Renal cortical epithelial cell (primary cell): Measurements from ENCODE around the gene ARFGAP3. TPM values are rescaled to one million over a fixed set of nuclear protein-coding genes. Genes with fewer than 3 reads are reported as not detected.
"Not testable (repeated sequence)": the region's sequence is repeated elsewhere in the genome, so short reads cannot be mapped to it uniquely, and the experiment has no call there.

ENCODE experiments used
- DNase-seq: peaks from one replicate; pipeline ENCODE4 v3.0.0-alpha.2; 2011; ENCODE audit warnings: low read depth
- total RNA-seq: library from RNA; depleted of rRNA; stranded (reverse); fragments of >200 nt; gene quantifications from 2 replicates; pipeline ENCODE4 v1.2.3, GENCODE V29; 2014

The ARFGAP3 gene
- total RNA-seq, 1 donor from 2014 or later, result 133 TPM

DNA sequence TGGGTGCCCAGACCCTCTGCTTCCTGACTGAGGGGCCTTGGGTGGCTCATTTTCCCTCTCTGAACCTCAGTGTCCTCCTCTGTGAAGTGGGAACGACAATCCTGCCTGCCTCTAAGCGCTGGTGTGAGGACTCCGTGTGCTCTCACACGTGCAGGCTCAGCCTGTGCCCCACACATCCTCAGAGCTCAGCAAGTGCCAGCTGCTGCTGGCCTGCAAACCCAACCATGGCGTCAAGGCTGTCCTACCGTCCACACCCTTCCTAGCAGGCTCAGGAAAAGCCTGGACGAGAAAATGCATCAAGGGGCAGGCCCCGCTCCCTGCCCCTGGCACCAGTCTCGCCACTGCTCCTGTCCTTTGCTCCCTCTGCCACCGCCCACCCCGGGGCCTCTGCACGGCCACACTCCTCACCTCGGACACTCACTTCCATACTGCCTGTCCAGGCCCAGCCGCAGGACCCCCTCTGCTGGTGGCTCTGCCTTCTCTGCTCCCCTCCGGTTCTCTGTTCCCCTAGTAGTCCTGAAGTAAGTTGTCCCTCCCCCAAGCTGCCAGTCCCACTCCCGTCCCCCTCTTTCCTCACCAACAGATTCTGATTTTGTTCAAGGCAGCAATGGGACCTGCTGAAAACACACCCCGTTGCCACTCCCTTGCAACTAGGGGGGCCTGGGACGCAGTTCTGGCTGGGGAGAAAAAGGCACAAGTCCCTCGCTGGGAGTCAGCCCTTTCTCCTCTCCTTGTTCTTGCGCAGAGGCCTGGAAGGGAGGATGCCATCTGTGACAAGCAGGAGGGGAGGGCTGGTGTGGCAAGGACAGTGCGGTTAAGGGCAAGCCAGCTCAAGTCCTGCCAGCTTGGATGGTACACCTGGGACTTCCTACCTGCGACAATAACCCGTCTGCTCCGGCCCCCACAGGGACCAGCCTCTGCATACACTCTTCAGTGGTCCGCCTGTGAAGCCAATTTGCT is 62.2 kb downstream of the ARFGAP3 start:
- no peak for DNase-seq

DNA sequence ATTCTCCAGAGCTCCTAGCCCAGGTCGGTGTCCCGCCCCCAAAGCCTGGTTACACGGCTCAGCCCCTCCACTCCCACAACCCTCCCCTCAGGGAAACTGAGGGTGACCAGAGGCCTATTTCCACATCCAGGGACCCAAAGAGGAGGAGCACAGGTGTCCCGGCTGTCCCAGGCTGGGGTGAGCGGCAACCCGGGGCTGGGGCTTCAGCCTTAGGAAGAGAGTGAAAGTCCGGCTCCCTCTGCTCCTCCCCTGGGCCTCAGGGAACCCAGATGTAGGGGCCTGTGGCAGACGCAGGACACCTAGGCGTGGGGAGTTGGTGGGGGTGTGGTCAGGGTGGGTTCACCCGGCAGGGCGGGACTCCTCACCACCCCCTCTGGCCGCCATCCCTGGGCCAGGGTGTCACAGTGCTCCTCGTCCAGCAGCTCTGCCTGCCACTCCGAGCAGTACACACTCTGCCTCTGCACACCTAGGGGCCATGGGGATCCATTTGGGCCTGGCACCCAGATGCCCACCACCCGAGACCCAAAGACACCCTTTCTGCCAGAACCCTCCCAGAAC is 63.1 kb downstream of the ARFGAP3 start:
- no peak for DNase-seq

DNA sequence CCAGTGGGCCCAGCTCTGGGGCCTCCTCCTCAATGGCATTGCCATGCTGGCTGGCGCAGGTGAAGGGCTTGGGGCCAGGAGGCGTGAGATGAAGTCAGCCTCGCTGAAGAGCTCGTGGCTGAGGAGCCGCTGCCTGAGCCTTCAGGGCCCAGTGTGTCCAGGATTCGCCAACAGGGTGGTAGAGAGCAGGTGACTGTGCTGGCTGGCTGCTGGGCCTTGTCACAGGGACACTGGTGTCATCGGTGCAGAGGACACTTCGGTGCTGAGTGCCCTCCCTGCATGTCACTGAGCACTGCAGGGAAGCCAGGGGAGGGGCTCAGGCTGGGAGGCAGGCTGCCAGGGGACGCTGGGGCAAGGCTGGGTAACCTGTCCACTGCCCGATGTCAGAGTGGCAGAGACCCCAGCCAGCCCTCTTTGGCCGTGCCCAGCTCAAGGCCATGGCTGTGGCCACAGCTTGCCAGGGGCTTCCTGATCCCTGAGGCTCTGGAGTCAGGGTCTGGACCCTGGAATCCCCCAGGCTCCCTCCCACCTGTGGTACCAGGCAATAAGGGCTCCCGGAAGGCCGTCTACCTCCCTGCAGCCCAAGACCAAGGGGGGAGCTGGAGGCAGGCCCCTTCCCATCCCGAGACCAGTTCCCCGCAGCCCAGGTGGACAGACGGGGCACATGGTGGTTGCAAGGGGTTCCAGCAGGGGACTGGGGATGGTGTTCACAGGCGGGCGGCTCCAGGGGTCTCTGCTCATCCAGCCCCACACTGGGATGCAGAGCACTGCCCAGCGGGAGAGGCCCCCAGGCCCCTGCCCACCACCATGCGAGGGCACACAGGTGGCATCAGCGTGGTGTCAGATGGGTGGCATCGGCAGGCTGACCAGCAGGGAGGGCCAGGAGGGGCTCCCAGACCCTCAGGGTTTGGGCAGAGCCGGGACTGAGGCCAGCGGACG is 63.9 kb downstream of the ARFGAP3 start:
- no peak for DNase-seq

DNA sequence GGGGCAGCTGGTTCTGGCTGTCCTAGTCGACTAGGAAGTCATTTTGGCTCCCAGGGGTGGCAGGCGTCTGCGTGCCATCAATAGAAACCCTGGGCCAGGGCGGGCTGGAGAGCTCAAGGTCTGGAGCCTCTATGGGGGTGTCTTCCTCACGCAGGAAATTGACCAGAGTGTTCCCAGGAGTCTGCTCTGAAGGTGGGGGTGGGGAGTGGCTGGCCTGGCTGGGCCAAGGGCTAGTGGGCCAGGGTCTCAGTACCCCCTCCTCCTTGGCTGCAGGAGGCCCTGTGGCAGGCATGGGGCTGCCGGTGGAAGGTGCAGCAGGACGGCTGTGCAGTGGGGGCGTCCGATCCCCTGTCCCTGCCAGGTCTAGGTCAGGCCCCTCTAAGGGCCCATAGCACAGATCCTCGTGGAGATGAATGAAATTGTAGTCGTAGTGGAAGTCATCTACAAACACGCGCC is 64.6 kb downstream of the ARFGAP3 start:
- DNase-seq, result no peak

DNA sequence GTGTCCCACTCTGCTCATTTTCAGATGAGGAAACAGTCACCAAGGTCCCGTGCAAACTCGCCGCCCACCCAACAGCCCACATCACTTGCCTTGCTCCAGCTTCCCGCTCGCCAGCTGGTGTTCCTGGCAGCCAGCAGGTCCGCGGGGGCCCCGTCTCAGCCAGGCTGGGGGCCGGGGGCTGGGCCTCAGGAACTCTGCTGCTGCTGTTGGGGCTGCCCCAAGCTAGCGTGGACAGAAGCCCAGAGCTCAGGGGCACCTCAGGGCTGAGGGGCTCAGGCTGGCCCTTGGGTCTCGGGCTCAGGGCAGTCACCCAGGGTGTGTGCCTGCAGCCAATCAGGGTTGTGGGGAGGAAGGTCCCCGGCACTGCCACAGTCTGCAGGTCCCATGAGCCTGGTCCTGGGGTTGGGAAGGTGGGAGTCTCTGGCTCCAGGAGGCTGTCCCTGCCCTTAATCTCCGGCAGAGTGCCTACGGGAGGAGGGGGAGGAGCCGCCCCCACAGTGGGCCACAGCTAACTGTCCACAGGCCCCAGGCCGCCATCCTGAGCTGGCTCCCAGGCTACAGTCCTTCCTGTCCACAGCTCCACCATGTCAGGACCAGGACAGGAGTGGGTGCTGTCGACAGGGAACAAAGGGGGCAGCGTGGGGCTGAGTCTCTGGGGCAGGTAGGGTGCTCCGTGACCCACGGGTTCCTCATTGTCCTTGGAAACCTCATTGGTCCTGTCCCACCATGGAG is 65.2 kb downstream of the ARFGAP3 start:
- no peak for DNase-seq

DNA sequence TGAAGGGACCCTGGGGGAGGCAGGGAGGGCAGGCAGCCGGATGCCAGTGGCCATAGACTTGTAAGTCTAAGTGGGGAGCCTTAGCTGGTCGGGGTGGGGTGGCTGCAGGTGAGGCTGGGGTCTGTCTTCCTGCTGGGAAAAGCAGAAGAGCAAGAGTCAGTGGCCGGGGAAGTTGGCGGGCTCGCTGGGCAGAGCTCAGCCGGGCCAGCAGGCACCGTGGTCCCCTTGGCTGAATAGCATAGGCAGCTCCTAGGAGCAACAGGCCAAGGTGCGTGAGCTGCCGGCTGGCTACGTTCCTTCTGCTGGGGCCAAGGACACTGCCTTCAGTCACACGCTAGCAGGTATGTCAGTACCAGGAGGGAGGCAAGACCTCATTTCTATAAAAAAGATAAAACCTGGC is 68.6 kb downstream of the ARFGAP3 start:
- no peak for DNase-seq

DNA sequence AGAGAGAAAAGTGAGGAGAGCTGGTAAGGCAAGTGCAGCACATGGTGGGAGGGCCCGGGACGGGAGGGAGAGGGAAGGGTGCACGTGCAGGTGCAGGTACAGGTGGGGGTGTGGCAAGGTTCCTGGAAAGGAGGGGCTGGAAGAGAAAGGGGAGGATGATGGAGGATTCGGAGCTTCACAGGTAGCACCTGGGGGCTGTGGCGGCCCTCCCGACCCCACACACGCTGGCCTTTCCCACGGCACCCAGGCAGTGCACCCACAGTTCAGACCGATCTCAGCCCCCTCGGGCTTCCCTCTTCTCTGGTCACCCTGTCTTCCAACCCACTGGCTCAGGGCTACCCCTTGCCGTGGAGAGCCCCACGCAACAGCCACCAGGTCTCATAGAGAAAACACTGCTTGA is 69.1 kb downstream of the ARFGAP3 start:
- no peak for DNase-seq

DNA sequence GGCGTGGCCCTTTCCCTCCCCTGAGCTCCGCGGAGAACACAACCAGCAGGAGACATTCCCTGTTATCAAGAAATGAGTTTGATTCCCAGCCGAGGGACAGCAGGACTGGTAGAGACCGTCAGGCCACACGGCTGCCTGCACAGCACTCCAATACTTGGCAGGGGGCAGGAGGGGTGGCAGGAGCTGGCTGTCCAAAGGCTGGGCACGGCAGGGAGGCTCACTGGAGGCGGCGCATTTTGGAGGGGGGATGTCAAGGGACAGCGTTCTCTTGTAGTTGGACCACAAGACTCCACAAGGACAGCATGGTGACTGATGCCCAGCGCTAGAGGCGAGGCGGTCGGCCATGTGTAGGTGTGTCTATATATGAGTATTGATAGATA is 69.7 kb downstream of the ARFGAP3 start:
- DNase-seq, result no peak

DNA sequence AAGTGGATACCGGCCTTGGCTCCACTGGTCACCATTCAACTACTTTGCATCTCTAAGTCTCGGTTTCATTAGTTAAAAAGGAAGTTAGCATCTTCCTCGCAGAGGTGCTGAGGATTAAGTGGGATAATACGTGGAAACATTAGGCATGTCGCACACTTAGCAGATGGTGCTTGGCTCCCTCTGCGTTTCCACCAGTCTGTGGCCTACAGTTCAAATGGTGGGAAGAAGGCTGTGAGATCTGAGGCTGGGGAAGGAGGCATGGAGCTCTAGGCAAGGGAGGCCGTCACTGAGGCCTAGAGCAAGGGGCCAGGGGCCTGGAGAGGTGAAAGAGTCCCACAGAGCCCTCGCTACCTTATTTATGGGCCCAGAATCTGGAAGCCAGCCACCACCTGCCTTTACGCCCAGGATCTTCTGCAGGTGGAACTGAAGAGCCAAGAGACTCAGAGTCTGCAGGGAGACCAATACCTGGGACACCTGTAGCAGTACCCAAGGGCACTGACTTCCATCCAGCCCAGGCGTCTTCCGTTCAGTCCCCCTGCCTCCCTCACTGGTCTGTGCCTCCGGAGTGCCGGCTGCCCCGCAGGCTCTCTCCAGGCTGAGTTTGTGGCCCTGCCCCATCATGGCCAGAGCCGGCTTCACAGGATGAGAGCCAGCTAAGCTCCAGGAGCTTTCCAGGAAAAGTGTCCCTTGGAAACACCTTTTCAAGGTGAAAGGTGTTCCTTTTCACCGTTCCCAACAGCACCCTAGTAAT is 70.3 kb downstream of the ARFGAP3 start:
- no peak for DNase-seq

DNA sequence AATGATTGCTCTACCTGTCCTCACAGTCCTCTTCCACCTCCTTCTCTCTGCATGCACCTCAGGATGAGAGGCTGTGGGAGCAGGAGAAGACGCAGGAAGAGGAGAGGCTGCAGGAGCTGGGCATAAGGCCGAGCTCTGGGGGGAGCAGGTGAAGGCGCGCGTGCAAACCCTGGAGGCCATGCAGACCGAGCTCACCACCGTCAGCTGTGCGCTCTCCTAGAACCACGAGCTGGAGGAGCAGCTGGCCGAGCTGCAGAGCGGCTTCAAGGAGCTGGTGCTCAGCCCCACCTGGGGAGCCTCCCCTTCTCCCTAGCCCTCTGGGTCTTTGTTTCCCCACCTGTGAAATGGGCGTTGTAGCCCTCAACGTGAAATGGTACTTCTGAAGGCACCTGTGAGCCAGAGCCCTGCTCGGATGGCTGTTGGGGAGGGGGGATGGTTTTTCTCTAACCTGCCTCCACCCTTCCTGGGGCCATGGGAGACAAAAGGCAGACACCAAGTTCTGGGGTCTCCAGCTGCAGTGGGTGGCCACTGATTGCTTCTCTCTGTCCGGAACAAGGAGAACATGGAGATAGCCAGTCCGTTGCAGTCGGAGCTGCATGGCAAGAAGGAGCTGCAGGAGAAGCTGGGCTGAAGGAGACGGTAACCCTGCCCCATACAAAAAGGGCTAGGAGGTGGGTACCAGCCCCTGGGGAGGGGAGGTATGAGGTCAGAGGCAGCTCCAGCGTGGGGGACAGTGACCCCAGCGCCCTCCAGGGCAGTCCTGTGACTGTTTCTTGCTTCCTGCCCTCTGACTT is 71.2 kb downstream of the ARFGAP3 start:
- no peak for DNase-seq

DNA sequence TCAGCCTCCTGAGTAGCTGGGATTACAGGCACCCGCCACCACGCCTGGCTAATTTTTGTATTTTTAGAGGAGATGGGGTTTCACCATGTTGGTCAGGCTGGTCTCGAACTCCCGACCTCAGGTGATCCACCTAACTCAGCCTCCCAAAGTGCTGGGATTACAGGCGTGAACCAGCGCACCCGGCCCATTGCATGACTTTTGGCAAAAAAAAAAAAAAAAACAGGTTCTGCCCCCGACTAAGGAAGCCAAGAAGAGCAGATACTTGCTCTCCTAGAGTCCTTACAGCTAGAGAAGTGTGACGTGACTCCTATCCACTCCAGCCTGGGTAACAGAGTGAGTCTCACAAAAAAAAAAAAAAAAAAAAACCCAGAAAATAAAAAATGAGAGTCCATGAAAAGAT is 74.8 kb downstream of the ARFGAP3 start:
- not testable (repeated sequence) for DNase-seq

DNA sequence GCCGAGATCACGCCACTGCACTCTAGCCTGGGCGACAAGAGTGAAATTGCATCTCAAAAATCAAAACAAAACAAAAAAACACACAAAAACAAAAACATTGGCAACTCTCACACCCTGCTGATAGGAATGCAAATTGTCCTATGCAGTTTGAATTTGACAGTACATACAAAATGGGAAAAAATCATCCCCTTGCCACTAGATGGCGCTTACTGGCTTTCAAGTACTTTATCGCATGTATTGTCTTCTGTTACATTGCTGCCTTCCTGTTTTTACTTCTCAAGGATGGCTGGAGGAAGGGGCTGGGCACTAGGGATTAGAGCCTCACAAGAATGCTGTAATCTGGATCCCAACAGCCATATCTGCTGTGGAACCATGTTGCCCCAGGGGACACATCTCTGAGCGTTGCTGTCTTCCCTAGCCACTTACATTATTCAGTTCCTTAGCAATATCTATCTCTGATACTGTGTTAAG is 77.0 kb downstream of the ARFGAP3 start:
- peak; percentile 96 for DNase-seq

DNA sequence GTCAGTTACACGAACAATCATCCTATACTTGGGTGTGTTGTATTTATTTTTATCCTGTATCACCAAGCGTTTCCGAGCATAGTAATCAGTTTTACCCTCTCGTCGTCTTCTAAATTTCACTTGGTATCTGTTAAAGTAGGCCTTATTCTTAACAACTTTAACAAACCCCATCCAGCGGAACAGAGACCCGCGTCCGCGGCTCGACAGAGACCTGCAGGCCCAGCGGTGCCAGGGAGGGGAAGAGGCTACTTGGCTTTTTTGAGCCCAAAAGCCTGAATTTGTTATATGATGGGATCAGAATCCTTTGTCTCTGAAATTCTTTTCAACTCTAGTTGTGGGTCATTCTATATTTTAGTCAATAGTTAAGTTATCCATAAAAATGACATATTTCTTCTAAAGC is 79.9 kb downstream of the ARFGAP3 start:
- no peak for DNase-seq

DNA sequence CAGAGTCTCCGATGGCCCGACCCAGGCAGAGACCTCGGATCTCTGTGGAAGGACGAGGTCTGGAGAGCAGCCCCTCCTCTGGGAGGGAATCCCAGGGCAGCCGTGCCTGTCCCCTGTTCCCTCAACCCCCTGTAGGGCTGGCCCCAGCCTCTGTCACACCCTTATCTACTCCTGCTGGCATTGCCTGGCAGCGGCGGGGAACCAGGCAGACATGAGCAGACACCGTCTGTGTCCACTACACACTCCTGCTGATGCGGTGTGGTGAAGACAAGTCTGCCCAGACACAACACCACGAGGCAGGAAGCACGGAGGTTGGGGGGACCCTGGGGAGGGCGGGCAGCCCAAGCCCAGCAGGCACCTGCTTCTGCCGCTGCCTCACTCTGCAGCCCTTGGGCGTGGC is 83.9 kb downstream of the ARFGAP3 start:
- no peak for DNase-seq

DNA sequence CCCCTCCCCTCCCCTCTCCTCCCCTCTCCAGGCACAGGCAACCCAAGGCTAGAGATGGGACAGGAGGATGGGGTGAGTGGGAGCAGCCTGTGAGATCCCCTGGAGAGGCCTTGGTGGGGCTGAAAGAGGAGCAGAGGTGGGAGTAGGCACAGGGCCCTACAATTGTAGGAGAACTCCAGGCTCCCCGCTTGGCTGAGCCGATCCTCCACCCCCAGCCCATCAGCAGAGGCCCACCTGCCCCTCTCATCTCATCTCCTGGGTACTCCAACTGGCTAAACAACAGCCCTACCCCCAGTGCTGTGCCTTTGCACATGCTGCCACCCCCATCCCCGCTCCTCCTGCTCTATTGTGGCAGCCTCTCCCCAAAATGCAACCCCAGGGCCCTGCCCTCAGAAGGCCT is 84.4 kb downstream of the ARFGAP3 start:
- DNase-seq, result no peak

DNA sequence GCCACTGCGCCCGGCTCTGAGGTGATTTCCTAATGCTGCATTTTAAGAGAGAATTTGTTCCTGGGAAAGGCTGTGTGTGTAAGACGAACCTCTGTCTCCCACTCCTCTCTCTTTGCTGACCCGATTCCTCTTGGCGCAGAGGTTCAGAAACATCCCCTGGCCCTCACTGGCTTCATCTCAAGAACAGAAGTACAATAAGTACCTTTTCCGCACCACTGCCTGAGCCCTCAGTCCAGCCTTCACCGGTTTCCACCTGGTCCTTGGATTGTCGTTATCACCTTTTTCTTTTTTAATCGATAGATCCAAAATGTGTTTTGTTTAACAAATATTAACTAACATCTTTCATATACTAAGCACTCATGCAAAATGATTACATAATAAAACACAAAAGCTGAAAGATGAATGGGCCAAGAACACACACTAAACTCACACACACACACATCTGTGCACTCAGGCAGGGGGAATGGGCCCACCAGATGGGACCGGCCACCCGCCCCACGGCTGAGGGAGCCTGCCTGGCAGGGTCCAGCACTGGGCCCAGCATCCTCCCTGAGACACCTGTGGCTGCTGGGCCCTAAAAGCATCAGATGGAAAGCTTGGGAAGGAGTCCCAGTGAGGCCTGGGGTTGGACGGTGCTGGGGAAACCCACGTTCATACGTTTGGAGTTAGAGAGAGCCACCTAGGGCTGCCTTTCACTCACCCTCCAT is 86.0 kb downstream of the ARFGAP3 start:
- no peak for DNase-seq

DNA sequence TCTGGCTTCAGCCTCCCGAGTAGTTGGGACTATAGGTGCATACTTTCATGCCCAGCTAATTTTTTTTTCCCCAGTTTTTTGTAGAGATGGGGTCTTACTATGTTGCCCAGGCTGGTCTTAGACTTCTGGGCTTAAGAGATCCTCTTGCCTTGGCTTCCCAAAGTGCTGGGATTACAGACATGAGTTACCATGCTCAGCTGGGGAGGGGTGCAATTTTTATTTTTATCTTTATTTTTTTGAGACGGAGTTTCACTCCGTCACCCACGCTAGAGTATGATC is 86.7 kb downstream of the ARFGAP3 start:
- DNase-seq, result no peak

DNA sequence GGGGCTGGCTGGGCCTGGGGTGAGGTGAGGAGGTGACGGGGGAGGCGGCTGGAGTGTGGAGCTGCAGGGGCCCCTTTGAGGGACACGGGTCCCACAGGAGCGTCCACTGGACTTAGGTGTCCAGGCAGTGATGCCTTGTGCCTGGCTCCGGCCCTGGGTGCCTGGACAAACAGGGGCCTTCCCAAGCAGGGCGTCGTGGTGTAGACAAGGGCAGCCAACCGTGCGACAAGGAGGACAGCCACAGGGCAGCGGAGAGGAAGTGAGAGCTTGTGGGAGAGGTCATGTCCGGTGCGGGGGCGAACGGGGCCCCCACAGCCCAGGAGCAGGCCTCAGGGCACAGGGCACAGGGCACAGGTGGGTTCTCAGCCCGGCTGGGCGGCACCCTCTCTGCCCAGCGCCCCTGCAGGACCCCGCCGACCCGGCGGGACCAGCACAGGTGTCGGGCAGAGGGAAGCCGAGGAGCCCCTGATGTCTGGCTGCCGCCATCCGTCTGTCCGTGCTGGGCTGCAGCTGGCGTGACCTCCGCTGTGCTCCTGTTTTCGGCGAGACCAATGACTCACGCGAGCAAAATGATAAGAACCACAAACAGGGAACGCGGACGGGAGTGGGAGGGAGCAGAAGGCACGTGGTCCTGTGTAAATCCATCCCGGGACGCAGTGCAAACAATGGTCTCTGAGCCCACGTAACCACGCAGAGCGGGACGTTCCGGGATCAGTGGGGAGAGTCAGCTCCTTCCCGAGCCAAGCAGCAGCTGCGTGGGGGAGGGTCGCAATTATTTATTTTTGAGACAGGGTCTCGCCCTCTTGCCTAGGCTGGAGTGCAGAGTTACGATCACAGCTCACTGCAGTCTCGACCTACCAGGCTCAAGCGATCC is 87.3 kb downstream of the ARFGAP3 start:
- DNase-seq, result peak; percentile 83

DNA sequence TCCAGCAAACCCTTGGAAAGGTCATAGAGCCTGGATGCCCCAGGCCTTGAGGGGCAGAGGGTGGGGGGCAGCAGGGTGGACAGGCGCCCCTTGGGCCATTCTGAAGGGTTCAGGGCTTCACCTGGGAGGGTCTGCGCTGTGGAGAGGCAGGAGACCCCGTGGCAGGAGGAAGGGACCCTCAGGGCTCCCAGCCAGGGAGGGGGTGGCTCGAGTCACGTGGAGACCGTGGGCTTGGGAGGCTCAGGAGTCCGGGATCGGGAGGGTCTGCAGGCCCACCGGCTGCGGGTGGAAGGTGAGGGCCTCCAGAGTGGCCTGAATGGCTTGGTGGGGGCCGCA is 87.9 kb downstream of the ARFGAP3 start:
- no peak for DNase-seq
